GM12872 (cell line): Measurements from ENCODE around the gene SNRPF.

Experiments used
- TF ChIP-seq, protein P1 (sequence below): IDR thresholded peaks from 3 replicates; pipeline ENCODE4 v1.5.1; 2011; ENCODE audit warnings: low read depth, mild to moderate bottlenecking, low read length, moderate library complexity; ENCODE audit not compliant: insufficient read depth

Gene SNRPF

DNA sequence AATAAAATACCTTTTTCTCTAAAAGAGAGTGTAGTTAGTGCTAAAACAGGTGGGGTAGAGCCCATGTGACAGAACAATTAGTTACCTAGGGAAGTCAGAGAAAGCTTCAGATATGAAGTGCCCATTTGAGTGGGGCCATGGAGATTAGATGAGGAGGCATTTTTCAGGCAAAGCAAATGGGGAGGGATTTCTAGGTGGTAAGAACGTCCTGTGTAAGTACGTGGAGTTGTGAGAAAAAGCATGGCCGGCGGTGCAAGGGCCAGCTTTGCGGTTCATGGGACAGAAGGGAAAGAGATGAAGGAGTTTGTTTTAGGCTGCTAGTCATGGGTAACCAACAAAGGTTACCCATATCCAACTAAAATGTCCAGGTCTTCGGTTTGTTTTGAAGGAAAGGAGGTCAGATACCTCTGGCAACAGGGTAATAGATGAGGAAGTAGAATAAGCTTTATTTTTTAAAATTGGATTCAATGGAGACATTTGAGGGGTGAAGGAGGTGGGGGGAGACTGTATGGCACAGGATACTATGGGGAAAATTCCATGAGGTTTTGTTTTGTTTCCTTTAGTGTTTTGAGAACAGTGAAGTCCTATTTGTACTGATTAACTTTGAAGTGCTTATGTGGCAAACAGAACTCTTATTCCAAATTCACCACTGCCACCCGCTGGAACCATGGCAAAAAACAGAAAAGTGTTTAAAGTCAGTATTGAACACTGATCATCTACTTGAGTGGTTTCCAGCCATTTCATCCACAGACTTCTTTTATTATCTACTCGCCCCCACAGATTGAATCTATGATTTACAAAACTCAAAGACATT lies 10.0 kb upstream of the SNRPF start:
- TF ChIP-seq, protein P1, sequence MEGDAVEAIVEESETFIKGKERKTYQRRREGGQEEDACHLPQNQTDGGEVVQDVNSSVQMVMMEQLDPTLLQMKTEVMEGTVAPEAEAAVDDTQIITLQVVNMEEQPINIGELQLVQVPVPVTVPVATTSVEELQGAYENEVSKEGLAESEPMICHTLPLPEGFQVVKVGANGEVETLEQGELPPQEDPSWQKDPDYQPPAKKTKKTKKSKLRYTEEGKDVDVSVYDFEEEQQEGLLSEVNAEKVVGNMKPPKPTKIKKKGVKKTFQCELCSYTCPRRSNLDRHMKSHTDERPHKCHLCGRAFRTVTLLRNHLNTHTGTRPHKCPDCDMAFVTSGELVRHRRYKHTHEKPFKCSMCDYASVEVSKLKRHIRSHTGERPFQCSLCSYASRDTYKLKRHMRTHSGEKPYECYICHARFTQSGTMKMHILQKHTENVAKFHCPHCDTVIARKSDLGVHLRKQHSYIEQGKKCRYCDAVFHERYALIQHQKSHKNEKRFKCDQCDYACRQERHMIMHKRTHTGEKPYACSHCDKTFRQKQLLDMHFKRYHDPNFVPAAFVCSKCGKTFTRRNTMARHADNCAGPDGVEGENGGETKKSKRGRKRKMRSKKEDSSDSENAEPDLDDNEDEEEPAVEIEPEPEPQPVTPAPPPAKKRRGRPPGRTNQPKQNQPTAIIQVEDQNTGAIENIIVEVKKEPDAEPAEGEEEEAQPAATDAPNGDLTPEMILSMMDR = 0 out of 3 replicates have a peak, but pooled peaks have one; percentile 7

- TF ChIP-seq, protein P1 = no peak
Measured at GRCh38 chr12:95851606-95852005, 7.1 kb upstream of the SNRPF start.

GRCh38 chr12:95852133-95852532 lies 6.6 kb upstream of the SNRPF start:
- TF ChIP-seq, protein P1 = no peak

DNA sequence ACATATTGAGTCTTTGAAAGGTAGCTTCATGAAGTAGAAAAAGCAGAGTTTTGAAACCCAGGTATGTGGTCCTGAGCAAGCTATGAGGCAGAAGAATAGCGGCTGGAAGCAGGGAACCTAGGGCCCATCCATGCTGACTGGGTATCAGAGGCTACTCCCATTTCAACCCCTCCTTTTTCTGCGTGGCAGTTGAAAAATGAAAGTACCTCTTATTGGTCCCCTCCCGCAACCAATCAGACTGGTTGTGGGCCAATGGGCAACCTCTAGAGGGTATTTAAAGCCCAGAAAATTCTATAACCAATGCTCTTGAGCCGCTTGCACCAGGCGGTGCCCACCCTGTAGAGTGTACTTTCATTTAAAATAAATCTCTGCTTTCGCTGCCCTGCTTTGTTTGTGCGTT lies 1.6 kb upstream of the SNRPF start:
- TF ChIP-seq, protein P1 = no peak

- TF ChIP-seq, protein P1 = no peak
Measured at GRCh38 chr12:95857799-95858198, 953 bp upstream of the SNRPF start.

DNA sequence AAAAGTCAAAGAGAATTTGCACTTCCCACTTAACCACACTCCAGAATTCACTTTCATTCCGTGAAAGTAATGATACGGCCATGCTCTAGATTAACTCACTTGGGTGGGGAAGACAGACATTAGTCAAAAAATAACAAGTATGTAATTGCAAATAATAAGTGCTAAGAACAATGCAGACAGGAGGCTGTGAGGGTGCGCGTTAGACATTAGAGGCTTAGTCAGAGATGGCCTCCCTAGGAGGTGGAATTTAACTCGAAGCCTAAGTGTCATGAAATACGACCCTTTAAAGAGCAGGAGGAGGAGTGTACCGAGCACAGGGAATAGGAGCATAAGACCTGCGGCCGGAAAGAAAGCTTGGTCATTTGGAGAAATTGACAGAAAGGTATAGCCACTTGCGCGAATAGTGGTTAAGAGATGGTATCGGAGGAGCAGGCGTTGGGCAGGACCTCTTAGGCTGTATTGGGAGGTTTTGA lies 628 bp downstream of the SNRPF start:
- TF ChIP-seq, protein P1 = no peak

DNA sequence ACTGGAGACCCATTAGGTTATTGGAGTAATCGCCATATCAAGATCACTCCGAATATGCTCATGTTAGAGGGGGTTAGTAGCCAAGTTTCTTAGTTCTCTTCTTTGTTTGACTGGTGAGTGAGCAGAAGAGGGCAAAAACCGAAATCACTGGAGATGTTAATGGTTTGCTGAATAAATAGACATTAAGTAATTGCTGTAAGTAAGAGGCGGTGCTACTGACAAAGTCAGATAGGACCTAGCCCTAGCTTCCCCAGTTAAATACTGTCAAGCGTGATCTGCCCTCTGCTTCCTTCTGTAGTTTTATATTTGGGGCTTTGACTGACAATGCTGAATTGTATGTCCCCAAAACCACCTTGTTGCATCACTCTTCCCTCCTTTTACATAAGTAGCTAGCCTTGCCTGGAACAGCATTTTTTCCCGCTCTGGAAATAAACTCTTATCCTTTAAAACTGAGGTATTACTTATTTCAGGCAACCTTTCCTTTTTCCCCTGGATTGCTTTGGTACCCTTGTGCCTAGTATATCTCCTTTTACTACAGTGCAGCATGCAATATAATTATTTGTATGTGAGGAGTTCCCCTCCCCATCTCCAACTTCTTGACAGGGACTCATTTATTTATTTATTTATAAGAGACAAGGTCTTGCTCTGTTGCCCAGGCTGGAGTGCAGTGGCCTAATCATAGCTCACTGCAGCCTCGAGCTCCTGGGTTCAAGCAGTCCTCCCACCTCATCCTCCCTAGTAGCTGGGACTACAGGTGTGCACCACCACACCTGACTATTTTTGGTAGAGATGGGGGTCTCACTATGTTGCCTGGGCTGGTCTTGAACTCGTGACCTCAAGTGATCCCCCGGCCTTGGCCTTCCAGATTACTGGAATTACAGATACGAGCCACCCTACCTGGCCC lies 1.4 kb downstream of the SNRPF start:
- TF ChIP-seq, protein P1 = no peak
